Measurements from ENCODE around the gene METTL24. TPM values are rescaled to one million over a fixed set of nuclear protein-coding genes. Genes with fewer than 3 reads are reported as not detected.
"Not testable (repeated sequence)": the region's sequence is repeated elsewhere in the genome, so short reads cannot be mapped to it uniquely, and the experiment has no call there.

Gene METTL24
- total RNA-seq, 1 donor from 2014 or later: 28.1 TPM

GRCh38 chr6:110307368-110307767 lies 50.8 kb downstream of the METTL24 start:
- no peak for DNase-seq (ENCODE audit: low spot score in 2 of 2, unreplicated experiment in 2 of 2)
- Mint-ChIP-seq H3K27me3 (ENCODE audit: low read depth) (no peaks in the 10 kb centered on the region), H3K36me3 (peaks cover 60% of the 10 kb centered on the region), H3K9me3 (peaks cover 22% of the 10 kb centered on the region), H3K27ac (peak overlapping the region; percentile 3), H3K4me3 (no peak overlapping the region), H3K4me1 (peaks cover 20% of the 10 kb centered on the region)
- TF ChIP-seq CTCF (IDR thresholded peaks at IDR 0.05; ENCODE audit: unreplicated experiment): no peak

- H3K4me1 Mint-ChIP-seq; H3K27ac Mint-ChIP-seq; H3K4me3 Mint-ChIP-seq; DNase-seq (ENCODE audit: low spot score in 2 of 2, unreplicated experiment in 2 of 2); H3K27me3 Mint-ChIP-seq (ENCODE audit: low read depth): not testable (repeated sequence)
- peaks cover 22% of the 10 kb centered on the region for H3K9me3 Mint-ChIP-seq
- H3K36me3 Mint-ChIP-seq: peaks cover 55% of the 10 kb centered on the region
Measured at GRCh38 chr6:110305832-110306231, 52.3 kb downstream of the METTL24 start.

GRCh38 chr6:110303692-110304091 lies 54.5 kb downstream of the METTL24 start:
- peaks cover 37% of the 10 kb centered on the region for H3K36me3 Mint-ChIP-seq
- not testable (repeated sequence) for H3K27me3 Mint-ChIP-seq (ENCODE audit: low read depth); DNase-seq (ENCODE audit: low spot score in 2 of 2, unreplicated experiment in 2 of 2); H3K9me3 Mint-ChIP-seq; H3K27ac Mint-ChIP-seq; H3K4me3 Mint-ChIP-seq; H3K4me1 Mint-ChIP-seq

GRCh38 chr6:110298916-110299315 lies 59.2 kb downstream of the METTL24 start:
- Mint-ChIP-seq H3K4me1 (peaks cover 27% of the 10 kb centered on the region), H3K27ac (no peak overlapping the region), H3K9me3 (no peaks in the 10 kb centered on the region), H3K36me3 (peaks cover 18% of the 10 kb centered on the region), H3K4me3 (no peak overlapping the region), H3K27me3 (ENCODE audit: low read depth) (no peaks in the 10 kb centered on the region)
- no peak for TF ChIP-seq CTCF (IDR thresholded peaks at IDR 0.05; ENCODE audit: unreplicated experiment)
- no peak for DNase-seq (ENCODE audit: low spot score in 2 of 2, unreplicated experiment in 2 of 2)

- H3K4me3 Mint-ChIP-seq: no peak overlapping the region
- no peaks in the 10 kb centered on the region for H3K9me3 Mint-ChIP-seq
- DNase-seq (ENCODE audit: low spot score in 2 of 2, unreplicated experiment in 2 of 2): no peak
- TF ChIP-seq CTCF (IDR thresholded peaks at IDR 0.05; ENCODE audit: unreplicated experiment): no peak
- H3K27me3 Mint-ChIP-seq (ENCODE audit: low read depth): no peaks in the 10 kb centered on the region
- H3K4me1 Mint-ChIP-seq: peaks cover 31% of the 10 kb centered on the region
- peaks cover 14% of the 10 kb centered on the region for H3K36me3 Mint-ChIP-seq
- H3K27ac Mint-ChIP-seq: no peak overlapping the region
Measured at GRCh38 chr6:110298411-110298810, 59.7 kb downstream of the METTL24 start.

- peak overlapping the region; percentile 92 for H3K27ac Mint-ChIP-seq
- TF ChIP-seq CTCF (IDR thresholded peaks at IDR 0.05; ENCODE audit: unreplicated experiment): no peak
- H3K27me3 Mint-ChIP-seq (ENCODE audit: low read depth): no peaks in the 10 kb centered on the region
- H3K9me3 Mint-ChIP-seq: peaks cover 4% of the 10 kb centered on the region
- H3K4me1 Mint-ChIP-seq: peaks cover 31% of the 10 kb centered on the region
- peak overlapping the region; percentile 40 for H3K4me3 Mint-ChIP-seq
- no peak for DNase-seq (ENCODE audit: low spot score in 2 of 2, unreplicated experiment in 2 of 2)
- H3K36me3 Mint-ChIP-seq: peaks cover 19% of the 10 kb centered on the region
Measured at GRCh38 chr6:110296241-110297025, 61.7 kb downstream of the METTL24 start.

Data from mesothelial cell of epicardium (in vitro differentiated cells).